HG03159 (cell line): ENCODE data around the gene SHISA5.
"Not testable (repeated sequence)": the region's sequence is repeated elsewhere in the genome, so short reads cannot be mapped to it uniquely, and the experiment has no call there.

Experiments
- ATAC-seq: cut with Tn5 transposase; IDR thresholded peaks from one replicate; pipeline ENCODE4 v1.9.1; 2021; ENCODE audit warnings: mild to moderate bottlenecking, moderate library complexity; ENCODE audit not compliant: unreplicated experiment

The SHISA5 gene

GRCh38 chr3:48521635-48522034, 17.7 kb upstream of the SHISA5 start:
- no peak for ATAC-seq

- ATAC-seq, result no peak
Measured at GRCh38 chr3:48519277-48519643, 15.3 kb upstream of the SHISA5 start.

- ATAC-seq, result no peak
Measured at GRCh38 chr3:48518638-48519276, 14.8 kb upstream of the SHISA5 start.

- no peak for ATAC-seq
Measured at GRCh38 chr3:48518069-48518468, 14.1 kb upstream of the SHISA5 start.

GRCh38 chr3:48516571-48516970, 12.6 kb upstream of the SHISA5 start:
- ATAC-seq, result no peak

- no peak for ATAC-seq
Measured at GRCh38 chr3:48514431-48515227, 10.7 kb upstream of the SHISA5 start.

- no peak for ATAC-seq
Measured at GRCh38 chr3:48511551-48511950, 7.6 kb upstream of the SHISA5 start.

- peak; percentile 51 for ATAC-seq
Measured at GRCh38 chr3:48507256-48508061, 3.5 kb upstream of the SHISA5 start.

- ATAC-seq, result no peak
Measured at GRCh38 chr3:48505968-48506504, 2.1 kb upstream of the SHISA5 start.

- no peak for ATAC-seq
Measured at GRCh38 chr3:48505146-48505545, 1.2 kb upstream of the SHISA5 start.

- ATAC-seq, result no peak
Measured at GRCh38 chr3:48503401-48504050, 448 bp downstream of the SHISA5 start.

- no peak for ATAC-seq
Measured at GRCh38 chr3:48502728-48503168, 1.2 kb downstream of the SHISA5 start.

- ATAC-seq, result no peak
Measured at GRCh38 chr3:48502121-48502520, 1.9 kb downstream of the SHISA5 start.

GRCh38 chr3:48501196-48501595, 2.8 kb downstream of the SHISA5 start:
- no peak for ATAC-seq

- ATAC-seq, result no peak
Measured at GRCh38 chr3:48500656-48501055, 3.3 kb downstream of the SHISA5 start.

- ATAC-seq, result no peak
Measured at GRCh38 chr3:48493203-48493501, 10.8 kb downstream of the SHISA5 start.

- ATAC-seq, result no peak
Measured at GRCh38 chr3:48492461-48493202, 11.3 kb downstream of the SHISA5 start.

- no peak for ATAC-seq
Measured at GRCh38 chr3:48486952-48487351, 17.0 kb downstream of the SHISA5 start.

- not testable (repeated sequence) for ATAC-seq
Measured at GRCh38 chr3:48482822-48483221, 21.2 kb downstream of the SHISA5 start.

GRCh38 chr3:48480891-48481290, 23.1 kb downstream of the SHISA5 start:
- not testable (repeated sequence) for ATAC-seq
